IMR-90 (cell line): ENCODE data around the gene FGF12. TPM values are rescaled to one million over a fixed set of nuclear protein-coding genes. Genes with fewer than 3 reads are reported as not detected.

Experiments used
- ATAC-seq: fragments of 200-7000 bp; cut with Tn5 transposase; 2 replicates; pipeline ENCODE4 v1.9.1; 2020; ENCODE audit warnings: low read depth, mild to moderate bottlenecking, moderate library complexity
- BruUV-seq: library from RNA; stranded (reverse); fragments of 400-500 nt; replicated peaks from 2 replicates; lab custom pipeline; 2021; lab: Mats Ljungman, UMichigan
- CTCF ChIA-PET: fragments of 300-600 bp; formaldehyde crosslinking; extraction: SDS; loops from one replicate; lab custom pipeline; 2021; ENCODE audit warnings: antibody characterized with exemption; lab: Yijun Ruan, JAX
- POLR2A ChIA-PET: fragments of 300-600 bp; sonication (Branson Sonifier 250); formaldehyde crosslinking; loops from one replicate; lab custom pipeline; 2022; ENCODE audit warnings: antibody characterized with exemption; ENCODE audit not compliant: unreplicated experiment; lab: Charles Lee
- DNase-seq: peaks from one replicate; pipeline ENCODE4 v3.0.0; 2013
- H2AFZ ChIP-seq: replicated peaks from 2 replicates; pipeline ENCODE3; 2013; ENCODE audit warnings: low read length, mild to moderate bottlenecking; ENCODE audit not compliant: poor library complexity
- H2AK5ac ChIP-seq: 2 replicates; pipeline ENCODE4 v1.6.1; 2013; ENCODE audit warnings: low read depth, low read length, inconsistent platforms
- H2AK9ac ChIP-seq: replicated peaks from 2 replicates; pipeline ENCODE3; 2013; ENCODE audit warnings: mild to moderate bottlenecking, low read depth, low read length, moderate library complexity; ENCODE audit not compliant: poor library complexity
- H2BK120ac ChIP-seq: 2 replicates; pipeline ENCODE4 v1.6.1; 2013; ENCODE audit warnings: low read depth, low read length, inconsistent platforms
- H2BK15ac ChIP-seq: 3 replicates; pipeline ENCODE4 v1.6.1; 2013; ENCODE audit warnings: low read depth, low read length, inconsistent platforms
- H2BK20ac ChIP-seq: 2 replicates; pipeline ENCODE4 v1.6.1; 2013; ENCODE audit warnings: low read depth, mild to moderate bottlenecking, inconsistent platforms, low read length, moderate library complexity
- H2BK5ac ChIP-seq: 2 replicates; pipeline ENCODE4 v1.6.1; 2013; ENCODE audit warnings: mild to moderate bottlenecking, low read depth, low read length, inconsistent platforms; ENCODE audit not compliant: poor library complexity, severe bottlenecking
- H3K14ac ChIP-seq: replicated peaks from 2 replicates; pipeline ENCODE4 v1.6.1; 2013; ENCODE audit warnings: low read depth, low read length, inconsistent platforms
- H3K18ac ChIP-seq: 2 replicates; pipeline ENCODE4 v1.6.1; 2013; ENCODE audit warnings: low read depth, low read length, control low read depth
- H3K23ac ChIP-seq: 2 replicates; pipeline ENCODE4 v1.6.1; 2013; ENCODE audit warnings: low read depth, low read length, inconsistent platforms
- H3K27ac ChIP-seq: 2 replicates; pipeline ENCODE4 v1.5.1; 2013; ENCODE audit warnings: mild to moderate bottlenecking, control low read depth, low read length; ENCODE audit not compliant: insufficient read depth
- H3K27me3 ChIP-seq: 2 replicates; pipeline ENCODE4 v1.6.1; 2013; ENCODE audit warnings: low read length; ENCODE audit not compliant: control insufficient read depth, insufficient read depth
- H3K36me3 ChIP-seq: 2 replicates; pipeline ENCODE4 v1.6.1; 2013; ENCODE audit warnings: low read length, mixed read lengths; ENCODE audit not compliant: control insufficient read depth, insufficient read depth
- H3K4ac ChIP-seq: 2 replicates; pipeline ENCODE4 v1.6.1; 2013; ENCODE audit warnings: low read depth, low read length, inconsistent platforms
- H3K4me1 ChIP-seq: 2 replicates; pipeline ENCODE4 v1.6.1; 2013; ENCODE audit warnings: low read length, mixed read lengths; ENCODE audit not compliant: control insufficient read depth, insufficient read depth
- H3K4me2 ChIP-seq: 2 replicates; pipeline ENCODE4 v1.6.1; 2013; ENCODE audit warnings: low read depth, mild to moderate bottlenecking, control low read depth, low read length, moderate library complexity
- H3K4me3 ChIP-seq: 2 replicates; pipeline ENCODE4 v1.5.1; 2013; ENCODE audit warnings: low read depth, mild to moderate bottlenecking, control low read depth, low read length, moderate library complexity; ENCODE audit not compliant: insufficient read depth
- H3K56ac ChIP-seq: 2 replicates; pipeline ENCODE4 v1.6.1; 2013; ENCODE audit warnings: low read length, inconsistent platforms; ENCODE audit not compliant: insufficient read depth; ENCODE audit errors: extremely low read depth
- H3K79me1 ChIP-seq, 2 experiments: 2 replicates each; pipeline ENCODE4 v1.6.1; 2013; ENCODE audit warnings: low read length in 2 of 2, inconsistent platforms in 1 of 2, low read depth in 1 of 2
- H3K9ac ChIP-seq: 2 replicates; pipeline ENCODE4 v1.6.1; 2013; ENCODE audit warnings: low read depth, low read length, control low read depth
- H3K9me1 ChIP-seq: 2 replicates; pipeline ENCODE4 v1.6.1; 2013; ENCODE audit warnings: low read length, inconsistent platforms; ENCODE audit not compliant: insufficient read depth
- H3K9me3 ChIP-seq: 2 replicates; pipeline ENCODE4 v1.6.1; 2013; ENCODE audit warnings: low read length; ENCODE audit not compliant: control insufficient read depth, insufficient read depth
- H4K20me1 ChIP-seq: 2 replicates; pipeline ENCODE4 v1.6.1; 2013; ENCODE audit warnings: low read length, inconsistent platforms; ENCODE audit not compliant: insufficient read depth
- H4K5ac ChIP-seq: 2 replicates; pipeline ENCODE4 v1.6.1; 2013; ENCODE audit warnings: mild to moderate bottlenecking, low read depth, low read length, control low read depth
- H4K8ac ChIP-seq, 2 experiments: 2 replicates each; pipeline ENCODE4 v1.6.1; 2013; ENCODE audit warnings: low read depth in 2 of 2, low read length in 2 of 2, control low read depth in 1 of 2, inconsistent platforms in 1 of 2
- H4K91ac ChIP-seq: 2 replicates; pipeline ENCODE4 v1.6.1; 2013; ENCODE audit warnings: low read depth, low read length, inconsistent platforms; ENCODE audit not compliant: insufficient read depth
- BHLHE40 ChIP-seq: fragments of 150-350 bp; IDR thresholded peaks from 2 replicates; pipeline ENCODE4 v1.6.1; 2016; ENCODE audit warnings: mild to moderate bottlenecking, low read depth, low read length
- CEBPB ChIP-seq: IDR thresholded peaks from 2 replicates; pipeline ENCODE4 v1.6.1; 2012; ENCODE audit warnings: low read depth, low read length, improper control_type of control experiment
- CHD1 ChIP-seq: IDR thresholded peaks from 2 replicates; pipeline ENCODE4 v1.6.1; 2012; ENCODE audit warnings: low read depth, low read length, improper control_type of control experiment
- FOS ChIP-seq: fragments of 150-350 bp; IDR thresholded peaks from 2 replicates; pipeline ENCODE4 v1.6.1; 2016; ENCODE audit warnings: low read depth, low read length
- MAFK ChIP-seq: IDR thresholded peaks from 2 replicates; pipeline ENCODE4 v1.6.1; 2012; ENCODE audit warnings: low read depth, low read length, improper control_type of control experiment
- MAZ ChIP-seq: IDR thresholded peaks from 2 replicates; pipeline ENCODE4 v1.6.1; 2012; ENCODE audit warnings: low read depth, mild to moderate bottlenecking, low read length, improper control_type of control experiment, moderate library complexity, borderline replicate concordance
- MXI1 ChIP-seq: IDR thresholded peaks from 2 replicates; pipeline ENCODE4 v1.6.1; 2012; ENCODE audit warnings: low read depth, mild to moderate bottlenecking, low read length, moderate library complexity, borderline replicate concordance
- NFE2L2 ChIP-seq: fragments of 150-350 bp; IDR thresholded peaks from 2 replicates; pipeline ENCODE4 v1.6.1; 2016; ENCODE audit warnings: low read depth, mild to moderate bottlenecking, low read length
- POLR2A ChIP-seq: IDR thresholded peaks from 2 replicates; pipeline ENCODE4 v1.6.1; 2012; ENCODE audit warnings: mild to moderate bottlenecking, low read depth, low read length
- RAD21 ChIP-seq: IDR thresholded peaks from 2 replicates; pipeline ENCODE4 v1.6.1; 2012; ENCODE audit warnings: low read length, improper control_type of control experiment
- RCOR1 ChIP-seq: IDR thresholded peaks from 2 replicates; pipeline ENCODE4 v1.6.1; 2012; ENCODE audit warnings: mild to moderate bottlenecking, low read length, improper control_type of control experiment; ENCODE audit not compliant: insufficient replicate concordance
- RFX5 ChIP-seq: IDR thresholded peaks from 2 replicates; pipeline ENCODE4 v1.8.0; 2012; ENCODE audit warnings: low read depth, mild to moderate bottlenecking, low read length, moderate library complexity
- SMC3 ChIP-seq: fragments of 150-350 bp; IDR thresholded peaks from 2 replicates; pipeline ENCODE4 v1.6.1; 2016; ENCODE audit warnings: low read depth, mild to moderate bottlenecking, antibody characterized with exemption, low read length, moderate library complexity
- WGBS, 2 experiments: methylation state at CpG; one replicate each; pipeline versions ENCODE4 v1.1.5 to v1.1.7; 2013; ENCODE audit warnings: missing lambda C conversion rate in 2 of 2; ENCODE audit not compliant: insufficient read length in 1 of 2; ENCODE audit errors: extremely low coverage in 2 of 2; 5-methylcytosine and 5-hydroxymethylcytosine counted together
- dilution Hi-C: fragments of 300-500 bp; cut with HindIII; formaldehyde crosslinking; loops from one replicate; pipeline ENCODE4 v1.14.3; 2018; ENCODE audit warnings: low sequenced_read_pairs; ENCODE audit not compliant: unreplicated experiment
- in situ Hi-C: fragments of 300-500 bp; cut with MboI; formaldehyde crosslinking; loops from 3 replicates; pipeline ENCODE4 v1.14.3; 2019; ENCODE audit warnings: low sequenced_read_pairs, inconsistent platforms, mixed read lengths
- intact Hi-C: fragments of 100-400 bp; cut with micrococcal nuclease; formaldehyde crosslinking; loops from 2 replicates; pipeline ENCODE4 v1.10.0; 2022
- polyA plus RNA-seq, 3 experiments: library from polyadenylated mRNA; depleted of rRNA; stranded (reverse); fragments of >200 nt; gene quantifications; 2 replicates each; pipeline ENCODE4 v1.2.3, GENCODE V29; 2012; ENCODE audit warnings: low replicate concordance in 1 of 3
- total RNA-seq: library from RNA; depleted of rRNA; stranded (reverse); fragments of >200 nt; gene quantifications from 2 replicates; pipeline ENCODE4 v1.2.3, GENCODE V29; 2012
- TF ChIP-seq, protein P1 (sequence below): fragments of 150-350 bp; IDR thresholded peaks from 2 replicates; pipeline ENCODE4 v1.6.1; 2016; ENCODE audit warnings: low read depth, mild to moderate bottlenecking, low read length, moderate library complexity, borderline replicate concordance
- TF ChIP-seq, protein P2 (sequence below): fragments of 150-350 bp; IDR thresholded peaks from 2 replicates; pipeline ENCODE4 v1.6.1; 2017; ENCODE audit warnings: mild to moderate bottlenecking, antibody characterized with exemption, low read length, low read depth
- TF ChIP-seq, protein P3 (sequence below): conservative IDR thresholded peaks from 2 replicates; pipeline ENCODE4 v1.5.1; 2012; ENCODE audit warnings: mild to moderate bottlenecking, low read depth, low read length, improper control_type of control experiment

Gene FGF12
- total and polyA plus RNA-seq, 2 of the 4 experiments (the other 2 are of a cell fraction), result not detected

DNA sequence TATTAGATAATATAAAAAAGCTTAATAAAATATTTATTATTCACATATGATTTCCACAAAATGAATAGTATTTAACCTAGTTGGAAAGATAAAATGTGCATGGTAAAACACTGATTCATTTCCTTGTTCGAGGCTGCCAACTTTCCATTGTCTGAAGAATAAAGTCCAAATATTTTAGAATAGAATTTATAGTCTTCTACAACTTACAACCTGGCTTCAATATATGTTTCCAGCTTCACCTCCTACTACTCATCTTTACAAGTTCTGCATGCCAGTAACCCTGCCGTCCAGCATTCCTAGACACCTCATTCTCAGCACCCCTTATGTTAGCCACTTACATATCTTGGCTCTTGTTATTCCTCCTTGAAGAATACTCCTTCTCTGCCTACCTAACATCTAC is 244.5 kb downstream of the FGF12 start:
- Histone ChIP-seq H3K27ac (no peak overlapping the region), H2AK9ac (no peak overlapping the region), H3K4me3 (no peak overlapping the region), H3K4me1 (no peaks in the 10 kb centered on the region), H3K9me1 (no peaks in the 10 kb centered on the region), H4K91ac (no peak overlapping the region), H2BK20ac (no peak overlapping the region), H3K18ac (no peak overlapping the region), H2BK120ac (no peak overlapping the region), H3K56ac (no peak overlapping the region), H4K5ac (no peak overlapping the region), H3K36me3 (no peaks in the 10 kb centered on the region), H2BK15ac (no peak overlapping the region), H2AK5ac (no peak overlapping the region), H3K4me2 (no peak overlapping the region), H4K8ac (no peak overlapping the region), H3K4ac (no peak overlapping the region), H3K23ac (no peak overlapping the region), H3K9me3 (no peaks in the 10 kb centered on the region), H3K27me3 (no peaks in the 10 kb centered on the region), H3K9ac (no peak overlapping the region), H2AFZ (no peak overlapping the region), H3K79me1 (no peaks in the 10 kb centered on the region), H2BK5ac (no peak overlapping the region), H3K14ac (no peak overlapping the region), H4K20me1 (no peaks in the 10 kb centered on the region)
- DNase-seq (no peak), ATAC-seq (no peak)
- intact Hi-C loops (no loop called here), in situ Hi-C loops (no loop called here), dilution Hi-C loops (no loop called here)
- ChIA-PET POLR2A (no interaction called here), CTCF (interaction anchor here (1.2 kb wide), 1 partner anchor 362 kb away, joined by 3 read pairs; no protein-coding TSS in a partner anchor)
- 25% methylated on average over 1 of the region's 2 CpGs; no CpG with 5 or more reads in 1 of the 2 experiments for WGBS, 2 experiments
- TF ChIP-seq MXI1, result no peak
- TF ChIP-seq CHD1, result no peak
- TF ChIP-seq POLR2A, result no peak
- no peak for TF ChIP-seq CEBPB
- no peak for TF ChIP-seq BHLHE40
- no peak for TF ChIP-seq SMC3
- TF ChIP-seq MAFK, result no peak
- TF ChIP-seq, protein P1, sequence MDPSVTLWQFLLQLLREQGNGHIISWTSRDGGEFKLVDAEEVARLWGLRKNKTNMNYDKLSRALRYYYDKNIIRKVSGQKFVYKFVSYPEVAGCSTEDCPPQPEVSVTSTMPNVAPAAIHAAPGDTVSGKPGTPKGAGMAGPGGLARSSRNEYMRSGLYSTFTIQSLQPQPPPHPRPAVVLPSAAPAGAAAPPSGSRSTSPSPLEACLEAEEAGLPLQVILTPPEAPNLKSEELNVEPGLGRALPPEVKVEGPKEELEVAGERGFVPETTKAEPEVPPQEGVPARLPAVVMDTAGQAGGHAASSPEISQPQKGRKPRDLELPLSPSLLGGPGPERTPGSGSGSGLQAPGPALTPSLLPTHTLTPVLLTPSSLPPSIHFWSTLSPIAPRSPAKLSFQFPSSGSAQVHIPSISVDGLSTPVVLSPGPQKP, result no peak
- TF ChIP-seq RFX5, result no peak
- no peak for TF ChIP-seq RCOR1
- no peak for TF ChIP-seq RAD21
- TF ChIP-seq, protein P2, sequence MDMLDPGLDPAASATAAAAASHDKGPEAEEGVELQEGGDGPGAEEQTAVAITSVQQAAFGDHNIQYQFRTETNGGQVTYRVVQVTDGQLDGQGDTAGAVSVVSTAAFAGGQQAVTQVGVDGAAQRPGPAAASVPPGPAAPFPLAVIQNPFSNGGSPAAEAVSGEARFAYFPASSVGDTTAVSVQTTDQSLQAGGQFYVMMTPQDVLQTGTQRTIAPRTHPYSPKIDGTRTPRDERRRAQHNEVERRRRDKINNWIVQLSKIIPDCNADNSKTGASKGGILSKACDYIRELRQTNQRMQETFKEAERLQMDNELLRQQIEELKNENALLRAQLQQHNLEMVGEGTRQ, result no peak
- TF ChIP-seq NFE2L2, result no peak
- TF ChIP-seq, protein P3, sequence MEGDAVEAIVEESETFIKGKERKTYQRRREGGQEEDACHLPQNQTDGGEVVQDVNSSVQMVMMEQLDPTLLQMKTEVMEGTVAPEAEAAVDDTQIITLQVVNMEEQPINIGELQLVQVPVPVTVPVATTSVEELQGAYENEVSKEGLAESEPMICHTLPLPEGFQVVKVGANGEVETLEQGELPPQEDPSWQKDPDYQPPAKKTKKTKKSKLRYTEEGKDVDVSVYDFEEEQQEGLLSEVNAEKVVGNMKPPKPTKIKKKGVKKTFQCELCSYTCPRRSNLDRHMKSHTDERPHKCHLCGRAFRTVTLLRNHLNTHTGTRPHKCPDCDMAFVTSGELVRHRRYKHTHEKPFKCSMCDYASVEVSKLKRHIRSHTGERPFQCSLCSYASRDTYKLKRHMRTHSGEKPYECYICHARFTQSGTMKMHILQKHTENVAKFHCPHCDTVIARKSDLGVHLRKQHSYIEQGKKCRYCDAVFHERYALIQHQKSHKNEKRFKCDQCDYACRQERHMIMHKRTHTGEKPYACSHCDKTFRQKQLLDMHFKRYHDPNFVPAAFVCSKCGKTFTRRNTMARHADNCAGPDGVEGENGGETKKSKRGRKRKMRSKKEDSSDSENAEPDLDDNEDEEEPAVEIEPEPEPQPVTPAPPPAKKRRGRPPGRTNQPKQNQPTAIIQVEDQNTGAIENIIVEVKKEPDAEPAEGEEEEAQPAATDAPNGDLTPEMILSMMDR, result no peak
- no peak for TF ChIP-seq FOS
- TF ChIP-seq MAZ, result no peak
- no TSS peak for BruUV-seq
